Measurements from ENCODE around the gene UQCC3. TPM values are rescaled to one million over a fixed set of nuclear protein-coding genes. Genes with fewer than 3 reads are reported as not detected.
A peak's percentile ranks its signal among the peaks of the same experiment; 100 is the strongest.
"Not testable (repeated sequence)": the region's sequence is repeated elsewhere in the genome, so short reads cannot be mapped to it uniquely, and the experiment has no call there.

Gene UQCC3
- total RNA-seq, 1 experiment from 2014 or later: 28.6 TPM

GRCh38 chr11:62665599-62666258 lies 5.7 kb upstream of the UQCC3 start:
- no peak for DNase-seq (ENCODE audit: low read depth)

- DNase-seq (ENCODE audit: low read depth): no peak
These were observed 5.1 kb upstream of the UQCC3 start for GRCh38 chr11:62666259-62666926.

- DNase-seq (ENCODE audit: low read depth): no peak
These were observed 4.0 kb upstream of the UQCC3 start for GRCh38 chr11:62667460-62667859.

- DNase-seq (ENCODE audit: low read depth): no peak
These were observed 1.9 kb upstream of the UQCC3 start for GRCh38 chr11:62669420-62670161.

- DNase-seq (ENCODE audit: low read depth): no peak
These were observed 251 bp upstream of the UQCC3 start for GRCh38 chr11:62671236-62671607.

- no peak for DNase-seq (ENCODE audit: low read depth)
These were observed 1.7 kb downstream of the UQCC3 start for GRCh38 chr11:62673196-62673525.

- DNase-seq (ENCODE audit: low read depth): not testable (repeated sequence)
These were observed 3.9 kb downstream of the UQCC3 start for GRCh38 chr11:62675415-62675814.

- no peak for DNase-seq (ENCODE audit: low read depth)
These were observed 5.2 kb downstream of the UQCC3 start for GRCh38 chr11:62676698-62677097.

GRCh38 chr11:62677156-62677555 lies 5.7 kb downstream of the UQCC3 start:
- DNase-seq (ENCODE audit: low read depth): no peak

GRCh38 chr11:62677714-62678113 lies 6.2 kb downstream of the UQCC3 start:
- DNase-seq (ENCODE audit: low read depth): no peak

GRCh38 chr11:62678433-62678769 lies 6.9 kb downstream of the UQCC3 start:
- no peak for DNase-seq (ENCODE audit: low read depth)

GRCh38 chr11:62678770-62679696 lies 7.6 kb downstream of the UQCC3 start, which contains the start of gene UBXN1:
TSS of gene UBXN1 (minus strand) at chr11:62679073. CDS start at chr11:62678923, 150 bp downstream.
- DNase-seq (ENCODE audit: low read depth): peak; percentile 86

GRCh38 chr11:62680825-62681240 lies 9.4 kb downstream of the UQCC3 start:
- peak; percentile 78 for DNase-seq (ENCODE audit: low read depth)

GRCh38 chr11:62682518-62682917 lies 11.0 kb downstream of the UQCC3 start:
- DNase-seq (ENCODE audit: low read depth): no peak

GRCh38 chr11:62687508-62688396 lies 16.3 kb downstream of the UQCC3 start:
- no peak for DNase-seq (ENCODE audit: low read depth)

GRCh38 chr11:62688491-62688890 lies 17.0 kb downstream of the UQCC3 start:
- no peak for DNase-seq (ENCODE audit: low read depth)

GRCh38 chr11:62689421-62690183 lies 18.1 kb downstream of the UQCC3 start, which contains the start of gene LRRN4CL:
TSS of gene LRRN4CL (minus strand) at chr11:62689530. CDS start at chr11:62688508, 1,022 bp downstream.
- DNase-seq (ENCODE audit: low read depth): peak; percentile 69

- not testable (repeated sequence) for DNase-seq (ENCODE audit: low read depth)
These were observed 22.2 kb downstream of the UQCC3 start for GRCh38 chr11:62693624-62694023.

- peak; percentile 62 for DNase-seq (ENCODE audit: low read depth)
These were observed 23.1 kb downstream of the UQCC3 start for GRCh38 chr11:62694455-62695167.
